Measurements from ENCODE around the gene CCL19. TPM values are rescaled to one million over a fixed set of nuclear protein-coding genes. Genes with fewer than 3 reads are reported as not detected.

Gene CCL19
- total RNA-seq, 1 experiment from 2014 or later, result not detected

Other genes starting within 250 kb of the CCL19 start
- 11.1 and 11.6 TPM in 2 replicates for gene FAM219A, start 232.7 kb downstream of the CCL19 start, total RNA-seq (2014; rRNA removed; shearing (Covaris generic))
- not detected in 2 replicates for gene DNAI1, start 232.5 kb downstream of the CCL19 start, total RNA-seq (2014; rRNA removed; shearing (Covaris generic))
- gene ENHO, start 168.3 kb downstream of the CCL19 start, total RNA-seq (2014; rRNA removed; shearing (Covaris generic)), result 0.43 and 1.1 TPM in 2 replicates
- gene CNTFR, start 101.6 kb downstream of the CCL19 start, total RNA-seq (2014; rRNA removed; shearing (Covaris generic)), result 0.69 TPM in 1 of 2 replicates, not detected in the other
- 20.1 and 26.2 TPM in 2 replicates for gene RPP25L, start 79.2 kb downstream of the CCL19 start, total RNA-seq (2014; rRNA removed; shearing (Covaris generic))
- 98.4 and 138 TPM in 2 replicates for gene DCTN3, start 70.8 kb downstream of the CCL19 start, total RNA-seq (2014; rRNA removed; shearing (Covaris generic))
- 0.19 TPM in 1 of 2 replicates, not detected in the other for gene ARID3C, start 62.2 kb downstream of the CCL19 start, total RNA-seq (2014; rRNA removed; shearing (Covaris generic))
- 94.0 and 107 TPM in 2 replicates for gene SIGMAR1, start 53.5 kb downstream of the CCL19 start, total RNA-seq (2014; rRNA removed; shearing (Covaris generic))
- 19.5 and 21.1 TPM in 2 replicates for gene GALT, start 44.6 kb downstream of the CCL19 start, total RNA-seq (2014; rRNA removed; shearing (Covaris generic))
- 9.3 and 10.9 TPM in 2 replicates for gene IL11RA, start 39.1 kb downstream of the CCL19 start, total RNA-seq (2014; rRNA removed; shearing (Covaris generic))
- gene CCL27, start 28.6 kb downstream of the CCL19 start, total RNA-seq (2014; rRNA removed; shearing (Covaris generic)), result 2.2 TPM in 1 of 2 replicates, not detected in the other
- gene CCL21, start 18.9 kb upstream of the CCL19 start, total RNA-seq (2014; rRNA removed; shearing (Covaris generic)), result not detected in 2 replicates